ENCODE results near the gene GPR17. TPM values are rescaled to one million over a fixed set of nuclear protein-coding genes. Genes with fewer than 3 reads are reported as not detected.
A peak's percentile ranks its signal among the peaks of the same experiment; 100 is the strongest.

The GPR17 gene
- total and polyA plus RNA-seq, 2 donors (not counting 1 experiment from before 2014, with no cell fraction given): 0.06 TPM; not detected in 1

DNA sequence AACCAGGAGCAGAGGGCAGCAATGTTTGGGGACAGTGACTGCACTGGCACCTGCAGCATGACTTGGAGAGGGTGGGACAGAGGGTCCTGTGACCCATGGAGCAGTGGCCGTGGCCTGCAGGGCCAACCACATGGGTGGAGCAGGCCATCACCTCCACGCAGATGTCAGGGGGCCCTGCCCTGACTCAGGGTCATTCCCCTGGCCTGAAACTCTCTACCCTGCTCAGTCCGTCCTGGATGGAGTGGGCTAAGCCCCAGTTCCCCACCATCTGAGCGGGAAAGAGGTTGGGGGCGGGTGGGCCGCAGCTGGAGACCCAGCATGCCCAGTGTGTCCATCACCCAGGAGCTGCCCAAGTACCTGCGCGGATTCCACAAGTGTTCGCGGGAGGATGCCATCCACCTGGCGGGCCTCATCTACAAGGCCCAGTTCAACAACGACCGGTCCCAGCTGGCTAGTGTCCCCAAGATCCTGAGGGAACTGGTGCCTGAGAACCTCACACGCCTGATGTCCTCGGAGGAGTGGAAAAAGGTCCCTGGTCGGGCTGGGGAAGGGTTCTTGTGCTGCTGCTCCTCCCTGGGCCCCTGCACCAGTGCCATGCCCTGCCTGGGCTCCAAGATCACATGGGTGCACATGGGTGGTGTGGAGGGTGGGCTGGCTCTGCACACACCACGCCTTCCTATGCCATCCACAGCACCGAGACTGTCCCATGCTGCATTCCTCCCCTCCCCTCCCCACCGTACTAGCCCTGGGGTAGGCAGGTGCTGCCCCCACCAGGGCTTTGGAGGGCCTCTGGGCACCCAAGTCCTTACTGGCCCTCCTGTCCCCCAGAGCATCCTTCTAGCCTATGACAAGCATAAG is 10.3 kb upstream of the GPR17 start:
- Mint-ChIP-seq H3K27ac (peak overlapping the region; percentile 96), H3K27me3 (no peaks in the 10 kb centered on the region), H3K9me3 (ENCODE audit: insufficient read depth) (no peaks in the 10 kb centered on the region), H3K4me3 (peak overlapping the region; percentile 59), H3K4me1 (peaks cover 94% of the 10 kb centered on the region)
- H3K27ac ChIP-seq (ENCODE audit: low read length in 2 of 2): peak overlapping the region; percentile 80 to 92
- H3K27me3 ChIP-seq (replicated peaks in 1 of 4; ENCODE audit: control extremely low read depth in 1 of 4, control insufficient read depth in 3 of 4, insufficient read depth in 4 of 4, low read length in 3 of 4): no peaks in the 10 kb centered on the region
- H3K9me3 ChIP-seq (ENCODE audit: control extremely low read depth in 1 of 3, control insufficient read depth in 2 of 3, insufficient read depth in 1 of 3, low read length in 2 of 3): no peaks in the 10 kb centered on the region
- intact Hi-C loops (cut with micrococcal nuclease): loop anchor here (2.0 to 5.0 kb wide), 2 partner anchors 13 to 67 kb away; partner anchors contain the start of gene SFT2D3
- H3K4me1 ChIP-seq (ENCODE audit: control insufficient read depth in 2 of 2, insufficient read depth in 2 of 2, low read length in 2 of 2): peaks cover 100% of the 10 kb centered on the region in 2 donors
- no peak overlapping the region for H3K9ac ChIP-seq (ENCODE audit: low read length)
- no peaks in the 10 kb centered on the region for H4K20me1 ChIP-seq (ENCODE audit: control insufficient read depth, insufficient read depth, low read length, poor library complexity, severe bottlenecking)
- no peaks in the 10 kb centered on the region for H3K36me3 ChIP-seq (replicated peaks in 1 of 2; ENCODE audit: control extremely low read depth in 1 of 2, control insufficient read depth in 1 of 2, extremely low read depth in 1 of 2, insufficient read depth in 2 of 2, low read length in 1 of 2)
- DNase-seq (peak; percentile 30), ATAC-seq (ENCODE audit: low read depth) (no peak)
- no peak overlapping the region for H3K4me3 ChIP-seq (ENCODE audit: control extremely low read depth in 1 of 5, extremely low read depth in 1 of 5, insufficient read depth in 1 of 5, low read depth in 2 of 5, low read length in 4 of 5)
- WGBS (ENCODE audit: insufficient coverage): 96% methylated on average over 16 of the region's 19 CpGs
- no peaks in the 10 kb centered on the region for H3K79me2 ChIP-seq (ENCODE audit: control insufficient read depth, insufficient read depth, low read length)
- ChIA-PET POLR2A (interaction anchor here (1.0 kb wide), 1 partner anchor 8 kb away, joined by 3 read pairs; no protein-coding TSS in a partner anchor), CTCF (interaction anchor here (7.3 to 19.3 kb wide), 2 partner anchors 14 to 43 kb away, joined by 53 to 553 read pairs; no protein-coding TSS in a partner anchor)
- no peak overlapping the region for H2AFZ ChIP-seq (ENCODE audit: insufficient read depth, low read depth, low read length, poor library complexity, severe bottlenecking)
- no peak for TF ChIP-seq EZH2 (IDR thresholded peaks at IDR 0.05; ENCODE audit: borderline replicate concordance, insufficient read depth, low read depth, low read length, poor library complexity, severe bottlenecking)
- TF ChIP-seq, protein P1, sequence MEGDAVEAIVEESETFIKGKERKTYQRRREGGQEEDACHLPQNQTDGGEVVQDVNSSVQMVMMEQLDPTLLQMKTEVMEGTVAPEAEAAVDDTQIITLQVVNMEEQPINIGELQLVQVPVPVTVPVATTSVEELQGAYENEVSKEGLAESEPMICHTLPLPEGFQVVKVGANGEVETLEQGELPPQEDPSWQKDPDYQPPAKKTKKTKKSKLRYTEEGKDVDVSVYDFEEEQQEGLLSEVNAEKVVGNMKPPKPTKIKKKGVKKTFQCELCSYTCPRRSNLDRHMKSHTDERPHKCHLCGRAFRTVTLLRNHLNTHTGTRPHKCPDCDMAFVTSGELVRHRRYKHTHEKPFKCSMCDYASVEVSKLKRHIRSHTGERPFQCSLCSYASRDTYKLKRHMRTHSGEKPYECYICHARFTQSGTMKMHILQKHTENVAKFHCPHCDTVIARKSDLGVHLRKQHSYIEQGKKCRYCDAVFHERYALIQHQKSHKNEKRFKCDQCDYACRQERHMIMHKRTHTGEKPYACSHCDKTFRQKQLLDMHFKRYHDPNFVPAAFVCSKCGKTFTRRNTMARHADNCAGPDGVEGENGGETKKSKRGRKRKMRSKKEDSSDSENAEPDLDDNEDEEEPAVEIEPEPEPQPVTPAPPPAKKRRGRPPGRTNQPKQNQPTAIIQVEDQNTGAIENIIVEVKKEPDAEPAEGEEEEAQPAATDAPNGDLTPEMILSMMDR (IDR thresholded peaks at IDR 0.05): no peak
- peak overlapping the region; percentile 73 for H3K4me2 ChIP-seq (replicated peaks; ENCODE audit: low read depth, low read length, poor library complexity, severe bottlenecking)

Measured in B cell (primary cell).